Measurements from ENCODE around the gene GNGT2.

The GNGT2 gene

GRCh38 chr17:49210158-49211029 is at the start of gene GNGT2, which contains the start of gene ABI3:
GNGT2 (minus strand) TSS chr17:49210574; CDS start chr17:49207422, 3,152 bp downstream.
ABI3 (plus strand) TSS chr17:49210707; CDS start chr17:49210725, 18 bp downstream.
- DNase-seq (ENCODE audit: low spot score) = peak; percentile 38

GRCh38 chr17:49259663-49260010 is 49.3 kb upstream of the GNGT2 start:
- DNase-seq (ENCODE audit: low spot score) = no peak

- DNase-seq (ENCODE audit: low spot score) = no peak
These were observed 48.0 kb upstream of the GNGT2 start for GRCh38 chr17:49258394-49258793.

DNA sequence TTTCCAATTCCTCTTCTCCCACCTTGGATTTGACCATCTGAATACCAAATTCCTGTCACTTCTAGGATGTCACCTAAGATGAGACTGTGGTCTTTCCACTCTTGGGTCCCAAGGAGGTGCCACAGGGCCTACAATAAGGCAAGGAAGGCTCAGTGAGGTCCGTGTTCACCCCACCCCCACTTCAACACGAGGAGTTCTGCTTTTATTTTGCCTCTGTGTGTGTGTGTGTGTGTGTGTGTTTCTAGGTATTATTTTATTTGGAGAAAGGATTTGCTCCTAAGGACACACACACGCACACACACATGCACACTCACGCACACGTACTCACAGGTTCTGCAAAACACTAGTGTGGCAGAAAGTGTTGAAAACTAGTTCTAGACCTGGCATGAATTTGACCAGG is 44.8 kb upstream of the GNGT2 start:
- DNase-seq (ENCODE audit: low spot score) = no peak

DNA sequence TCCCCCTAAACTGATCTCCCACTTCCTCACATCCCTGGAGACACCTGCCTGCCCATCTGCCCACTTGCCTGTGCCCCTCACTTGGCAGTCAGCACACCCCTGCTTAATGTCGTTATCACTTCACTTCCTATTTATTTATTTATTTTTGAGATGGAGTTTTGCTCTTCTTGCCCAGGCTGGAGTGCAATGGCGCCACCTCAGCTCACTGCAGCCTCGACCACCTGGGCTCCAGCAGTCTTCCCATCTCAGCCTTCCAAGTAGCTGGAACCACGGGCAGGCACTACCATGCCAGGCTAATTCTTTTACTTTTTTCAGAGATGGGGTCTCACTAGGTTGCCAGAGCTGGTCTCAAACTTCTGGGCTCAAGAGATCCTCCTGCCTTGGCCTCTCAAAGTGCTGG is 43.7 kb upstream of the GNGT2 start:
- no peak for DNase-seq (ENCODE audit: low spot score)

DNA sequence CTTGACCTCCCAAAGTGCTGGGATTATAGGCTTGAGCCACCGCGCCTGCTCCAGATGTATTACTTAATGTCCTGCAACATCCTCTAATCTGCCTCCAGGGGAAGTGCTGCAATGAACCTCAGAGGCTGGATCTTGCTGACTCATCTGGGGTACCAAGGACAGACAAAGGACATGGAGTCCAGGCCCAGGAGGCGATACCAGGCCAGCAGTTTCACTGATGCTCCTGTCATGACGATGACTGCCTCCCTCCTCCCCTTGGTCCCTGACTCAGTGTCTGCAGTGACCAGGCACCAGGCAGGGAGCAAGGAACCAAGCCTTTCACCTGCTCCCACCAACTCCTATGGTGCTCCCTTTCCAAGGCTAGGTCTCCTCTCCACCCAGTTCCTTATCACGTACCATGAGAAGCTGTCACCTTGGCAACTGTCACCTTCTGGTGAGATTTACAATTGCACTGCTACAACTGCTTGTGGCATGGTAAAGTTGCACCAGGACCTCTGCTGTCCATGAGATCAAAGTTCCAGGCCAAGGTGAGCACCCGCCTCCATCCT is 41.8 kb upstream of the GNGT2 start:
- DNase-seq (ENCODE audit: low spot score) = no peak

- DNase-seq (ENCODE audit: low spot score) = no peak
These were observed 39.6 kb upstream of the GNGT2 start for GRCh38 chr17:49249890-49250522.

- no peak for DNase-seq (ENCODE audit: low spot score)
These were observed 39.0 kb upstream of the GNGT2 start for GRCh38 chr17:49249292-49249794.

GRCh38 chr17:49247944-49248343 is 37.6 kb upstream of the GNGT2 start:
- DNase-seq (ENCODE audit: low spot score) = no peak

- DNase-seq (ENCODE audit: low spot score) = no peak
These were observed 34.5 kb upstream of the GNGT2 start for GRCh38 chr17:49244839-49245238.

DNA sequence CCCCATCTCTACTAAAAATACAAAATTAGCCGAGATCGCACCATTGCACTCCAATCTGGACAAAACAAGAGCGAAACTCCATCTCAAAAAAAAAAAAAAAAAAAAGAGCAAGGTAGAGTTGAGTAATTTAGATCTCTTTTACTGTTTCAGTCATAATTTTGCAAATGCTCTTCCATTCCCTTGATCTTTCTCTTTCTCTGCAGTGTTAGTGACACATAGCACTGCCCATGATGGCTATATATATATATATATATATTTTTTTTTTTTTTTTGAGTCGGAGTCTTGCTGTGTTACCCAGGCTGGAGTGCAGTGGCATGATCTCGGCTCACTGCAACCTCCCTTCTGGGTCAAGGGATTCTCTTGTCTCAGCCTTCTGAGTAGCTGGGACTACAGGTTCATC is 32.4 kb upstream of the GNGT2 start:
- DNase-seq (ENCODE audit: low spot score) = no peak

DNA sequence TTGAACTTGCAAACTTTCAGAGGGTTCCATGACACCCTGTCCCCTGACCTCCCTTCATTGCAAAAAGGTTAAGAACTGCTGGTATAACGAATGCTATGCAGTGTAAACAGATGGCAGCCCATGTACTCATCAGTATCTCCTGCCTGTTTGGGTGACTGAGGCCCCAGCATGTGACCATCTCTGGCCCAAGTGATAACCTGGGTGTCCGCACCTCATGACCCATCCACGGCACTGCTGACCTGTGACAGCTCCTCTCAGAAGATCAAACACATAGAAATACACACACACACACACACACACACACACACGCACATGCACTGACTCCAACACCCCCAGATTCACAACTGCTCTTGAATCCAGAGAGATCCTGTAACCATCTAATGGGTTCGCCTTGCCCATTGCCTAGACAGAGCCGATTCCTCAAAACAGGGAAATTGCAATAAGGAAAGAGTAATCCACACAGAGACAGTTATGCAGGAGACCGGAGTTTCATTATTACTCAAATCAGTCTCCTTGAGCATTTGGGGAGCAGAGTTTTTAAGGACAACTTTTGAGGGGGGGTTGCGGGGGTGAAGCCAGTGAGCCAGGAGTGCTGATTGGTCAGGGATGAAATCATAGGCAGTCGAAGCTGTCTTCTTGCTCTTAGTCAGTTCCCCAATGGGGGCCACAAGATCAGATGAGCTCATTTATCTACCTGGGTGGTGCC is 31.5 kb upstream of the GNGT2 start:
- DNase-seq (ENCODE audit: low spot score) = no peak

DNA sequence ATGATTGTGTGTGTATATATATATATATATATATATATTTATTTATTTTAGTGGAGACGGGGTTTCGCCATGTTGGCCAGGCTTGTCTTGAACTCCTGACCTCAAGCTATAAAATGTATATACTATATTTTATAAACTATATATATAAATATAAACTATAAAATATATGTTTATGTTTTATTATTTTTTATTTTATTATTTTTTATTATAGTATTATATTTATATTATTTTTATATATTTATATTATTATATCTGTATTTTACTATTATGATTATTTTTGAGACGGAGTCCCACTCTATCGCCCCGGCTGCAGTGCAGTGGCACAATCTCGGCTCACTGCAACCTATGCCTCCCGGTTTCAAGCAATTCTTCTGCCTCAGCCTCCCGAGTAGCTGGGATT is 30.7 kb upstream of the GNGT2 start:
- DNase-seq (ENCODE audit: low spot score) = no peak

- no peak for DNase-seq (ENCODE audit: low spot score)
These were observed 30.2 kb upstream of the GNGT2 start for GRCh38 chr17:49240619-49241018.

GRCh38 chr17:49239963-49240362 is 29.6 kb upstream of the GNGT2 start:
- DNase-seq (ENCODE audit: low spot score) = no peak

- DNase-seq (ENCODE audit: low spot score) = no peak
These were observed 25.5 kb upstream of the GNGT2 start for GRCh38 chr17:49235896-49236295.

DNA sequence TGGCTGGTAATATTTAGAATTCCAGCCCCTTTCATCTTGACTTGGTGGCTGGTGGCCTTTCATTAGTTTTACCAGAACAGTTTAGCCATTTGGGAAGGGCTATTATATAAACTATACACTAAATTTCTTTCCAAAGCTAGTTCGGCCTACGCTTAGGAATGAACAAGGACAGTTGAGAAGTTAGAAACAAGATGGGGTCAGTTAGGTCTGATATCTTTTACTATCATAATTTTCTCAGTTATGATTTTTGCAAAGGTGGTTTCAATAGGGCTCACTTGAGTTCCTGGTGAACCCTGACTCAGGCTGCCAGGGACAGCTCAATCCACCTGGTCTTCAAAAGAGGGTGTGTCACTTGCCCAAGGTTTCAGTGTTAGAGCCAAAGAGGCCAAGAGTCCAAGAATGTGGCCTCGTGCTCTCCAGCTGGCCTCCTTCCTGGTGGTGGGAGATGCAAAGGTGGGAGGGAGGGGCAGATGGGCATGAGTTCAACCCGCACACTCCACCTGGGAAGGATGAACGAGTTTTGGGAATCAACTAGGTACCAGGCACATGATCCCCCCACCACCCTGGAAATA is 24.2 kb upstream of the GNGT2 start:
- DNase-seq (ENCODE audit: low spot score) = no peak

DNA sequence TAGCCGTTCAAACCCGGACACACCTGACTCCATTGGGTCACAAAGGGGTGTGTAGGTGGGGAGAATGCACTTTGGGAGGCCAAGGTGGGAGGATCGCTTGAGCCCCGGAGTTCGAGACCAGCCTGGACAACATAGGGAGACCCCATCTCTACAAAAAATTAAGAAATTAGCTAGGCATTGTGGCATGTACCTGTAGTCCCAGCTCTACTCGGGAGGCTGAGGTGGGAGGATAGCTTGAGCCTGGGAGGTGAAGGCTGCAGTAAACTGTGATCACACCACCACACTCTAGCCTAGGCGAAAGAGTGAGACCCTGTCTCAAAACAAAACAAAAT is 21.2 kb upstream of the GNGT2 start:
- no peak for DNase-seq (ENCODE audit: low spot score)

DNA sequence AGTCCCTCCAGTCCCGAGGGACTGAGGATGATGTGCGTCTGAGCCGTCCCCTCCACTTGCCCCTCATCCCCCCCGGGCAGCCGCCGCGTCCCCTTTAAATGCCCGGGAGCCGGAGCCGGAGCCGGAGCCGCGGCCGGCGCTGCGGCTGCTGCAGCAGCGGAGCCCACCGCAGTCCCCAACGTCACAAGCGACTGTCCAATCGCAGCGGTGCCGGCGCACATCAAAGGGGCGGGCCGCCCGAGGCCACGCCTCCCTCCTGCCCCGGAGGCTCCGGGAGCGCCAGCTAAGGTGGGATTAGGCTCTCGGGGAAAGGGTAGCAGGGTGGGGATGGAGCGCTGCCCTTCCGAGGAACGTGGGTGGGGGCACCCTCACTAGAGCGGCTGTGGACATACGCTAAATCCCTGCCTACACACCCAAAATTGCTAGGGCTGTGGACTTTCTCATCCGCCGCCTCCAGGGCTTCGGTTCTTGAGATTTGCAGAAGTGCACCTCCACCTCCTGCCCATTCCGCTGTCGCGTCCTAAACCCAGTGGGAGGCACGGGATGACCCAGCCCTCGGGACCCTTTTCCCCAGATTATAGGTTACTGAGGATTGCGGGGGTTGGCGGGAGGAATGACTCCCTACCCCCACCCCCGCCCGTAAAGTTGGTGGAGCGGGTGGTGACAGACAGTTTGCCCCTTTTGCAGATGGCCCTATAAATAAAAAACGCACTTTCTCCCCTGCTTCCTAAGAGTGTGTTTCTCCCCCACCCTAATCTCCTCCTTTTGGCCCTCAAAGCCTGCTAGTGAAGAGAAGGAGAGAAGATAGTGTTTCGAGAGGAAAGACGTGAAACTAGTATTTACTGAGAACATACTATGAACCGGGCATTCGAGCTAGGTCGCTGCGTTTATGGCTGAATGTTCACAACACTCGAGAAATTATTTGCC is 20.5 kb upstream of the GNGT2 start, which contains the start of gene PHOSPHO1:
TSS of gene PHOSPHO1 (minus strand) at position 152 of the 927 bp plus-strand sequence. CDS start 4,096 bp downstream, outside the sequence.
- DNase-seq (ENCODE audit: low spot score) = peak; percentile 100

DNA sequence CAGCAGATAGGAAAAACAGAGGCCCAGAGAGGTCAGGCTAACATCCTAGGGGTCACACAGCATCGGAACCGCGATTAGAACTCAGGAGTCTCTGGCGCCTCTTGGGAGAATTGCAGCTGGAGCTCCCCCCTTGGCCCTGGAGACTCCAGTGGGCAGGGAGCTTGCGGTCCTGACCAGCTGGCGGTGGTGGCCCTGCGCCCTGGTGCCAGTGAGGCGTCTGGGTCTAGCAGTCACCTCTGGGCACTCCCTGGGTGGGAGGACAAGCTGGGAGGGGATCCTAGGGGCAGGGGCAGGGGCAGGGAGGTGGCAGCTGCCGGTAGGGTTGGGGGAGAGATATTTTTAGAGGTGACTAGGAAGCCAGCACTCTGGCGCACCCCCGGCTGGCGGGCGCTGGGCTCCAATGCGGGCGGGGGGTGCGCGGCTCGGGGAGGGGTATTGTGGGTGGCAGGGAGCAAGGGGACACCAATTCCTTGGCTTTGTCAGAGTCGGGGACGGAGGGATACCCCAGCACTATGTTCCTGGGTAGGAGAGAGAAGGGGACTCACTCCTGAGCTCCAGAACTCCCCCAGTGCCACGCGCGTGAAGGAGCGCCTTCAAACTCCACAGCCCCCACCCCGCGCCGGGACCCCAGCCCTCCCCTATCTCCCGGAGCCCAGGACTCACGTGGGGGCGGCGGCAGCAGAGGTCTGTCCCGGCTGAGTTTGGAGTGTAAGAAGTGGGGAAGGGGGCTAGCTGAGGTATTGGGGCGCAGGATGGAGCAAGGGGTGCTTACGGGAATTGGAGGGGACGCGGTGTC is 19.6 kb upstream of the GNGT2 start:
- DNase-seq (ENCODE audit: low spot score) = no peak
